Renal cortical epithelial cell (primary cell): ENCODE measurements around the gene CPEB1. TPM values are rescaled to one million over a fixed set of nuclear protein-coding genes. Genes with fewer than 3 reads are reported as not detected.
"Not testable (repeated sequence)": the region's sequence is repeated elsewhere in the genome, so short reads cannot be mapped to it uniquely, and the experiment has no call there.

Experiments used
- DNase-seq: peaks from one replicate; pipeline ENCODE4 v3.0.0-alpha.2; 2011; ENCODE audit warnings: low read depth
- total RNA-seq: library from RNA; depleted of rRNA; stranded (reverse); fragments of >200 nt; gene quantifications from 2 replicates; pipeline ENCODE4 v1.2.3, GENCODE V29; 2014

CPEB1 gene
- total RNA-seq, 1 donor from 2014 or later, result 0.20 TPM

DNA sequence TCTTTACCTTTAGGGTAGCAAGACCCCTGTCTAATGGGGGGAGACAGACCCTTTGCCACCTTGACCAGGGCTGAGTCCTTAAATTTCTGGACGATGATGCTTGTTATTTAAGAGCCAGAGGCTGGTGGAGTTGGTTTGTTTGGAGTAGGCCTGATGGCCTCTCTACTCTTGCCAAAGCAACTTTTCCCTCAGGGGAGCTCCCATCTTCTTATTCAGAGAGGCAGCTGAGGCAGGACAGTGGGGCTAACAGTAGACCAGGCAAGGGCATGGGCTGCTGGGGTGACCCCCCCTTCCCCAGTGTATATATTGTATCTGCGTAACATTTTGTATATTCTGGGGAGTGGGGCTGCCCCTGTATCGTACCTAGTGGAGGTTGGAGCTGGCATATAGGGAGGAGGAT is 117.2 kb downstream of the CPEB1 start:
- no peak for DNase-seq

- not testable (repeated sequence) for DNase-seq
Observed at GRCh38 chr15:82513587-82513986, 133.6 kb downstream of the CPEB1 start.

DNA sequence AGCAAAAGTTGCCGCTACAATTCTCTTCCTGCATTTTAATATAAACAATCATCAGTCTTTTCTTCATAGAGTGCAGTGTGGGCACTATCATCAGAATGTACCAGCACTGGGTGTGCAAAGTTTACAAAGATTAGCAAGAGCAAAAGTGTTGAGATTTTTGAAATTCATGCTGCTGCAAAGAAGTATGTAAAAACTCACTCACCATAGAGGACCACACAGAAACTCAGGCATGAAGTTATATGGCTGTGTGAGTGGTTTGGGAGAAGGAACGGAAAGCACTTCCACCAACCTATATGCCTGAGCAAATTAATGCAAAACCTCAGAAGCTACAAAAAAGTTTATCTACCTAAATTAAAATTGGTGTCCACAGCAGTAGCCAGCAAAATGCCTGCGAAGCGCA is 139.5 kb downstream of the CPEB1 start:
- not testable (repeated sequence) for DNase-seq

GRCh38 chr15:82507087-82507486 is 140.1 kb downstream of the CPEB1 start:
- not testable (repeated sequence) for DNase-seq

DNA sequence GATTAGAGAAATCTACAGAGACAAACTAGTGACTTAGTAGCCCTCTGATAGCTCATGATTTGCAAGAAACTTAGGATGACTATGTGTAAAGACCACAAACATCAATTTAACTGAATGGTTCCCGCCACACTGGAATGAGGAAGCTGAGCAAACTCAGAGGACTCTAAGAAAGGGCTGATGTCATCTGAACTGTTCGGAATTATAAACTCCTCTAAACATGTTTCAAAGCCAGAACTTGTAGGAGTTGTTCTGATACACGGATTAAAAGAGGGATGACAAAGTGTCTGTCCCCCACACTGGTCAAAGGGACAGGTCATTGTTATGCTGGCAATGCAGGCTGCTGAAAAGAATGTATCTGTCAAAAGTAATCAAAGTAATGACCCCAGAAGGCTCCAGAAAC is 141.3 kb downstream of the CPEB1 start:
- not testable (repeated sequence) for DNase-seq

DNA sequence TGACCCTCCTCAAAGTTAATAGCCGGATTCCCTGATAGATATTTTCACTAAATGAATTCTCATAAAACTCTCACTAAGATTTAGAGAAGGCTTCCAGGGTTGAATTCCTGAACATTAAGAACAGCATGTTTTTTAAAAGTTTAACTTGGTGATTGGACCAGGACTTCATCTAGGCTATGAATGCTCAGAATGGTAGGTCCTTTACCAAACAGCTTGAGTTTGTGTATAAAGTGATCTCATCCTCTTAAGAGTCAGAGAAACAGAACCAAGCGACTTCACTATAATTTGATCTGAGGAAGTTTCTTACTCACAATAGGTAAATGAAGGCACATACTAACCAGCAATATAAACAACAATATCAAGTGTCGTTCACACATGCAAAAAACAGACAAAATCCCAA is 143.1 kb downstream of the CPEB1 start:
- not testable (repeated sequence) for DNase-seq

DNA sequence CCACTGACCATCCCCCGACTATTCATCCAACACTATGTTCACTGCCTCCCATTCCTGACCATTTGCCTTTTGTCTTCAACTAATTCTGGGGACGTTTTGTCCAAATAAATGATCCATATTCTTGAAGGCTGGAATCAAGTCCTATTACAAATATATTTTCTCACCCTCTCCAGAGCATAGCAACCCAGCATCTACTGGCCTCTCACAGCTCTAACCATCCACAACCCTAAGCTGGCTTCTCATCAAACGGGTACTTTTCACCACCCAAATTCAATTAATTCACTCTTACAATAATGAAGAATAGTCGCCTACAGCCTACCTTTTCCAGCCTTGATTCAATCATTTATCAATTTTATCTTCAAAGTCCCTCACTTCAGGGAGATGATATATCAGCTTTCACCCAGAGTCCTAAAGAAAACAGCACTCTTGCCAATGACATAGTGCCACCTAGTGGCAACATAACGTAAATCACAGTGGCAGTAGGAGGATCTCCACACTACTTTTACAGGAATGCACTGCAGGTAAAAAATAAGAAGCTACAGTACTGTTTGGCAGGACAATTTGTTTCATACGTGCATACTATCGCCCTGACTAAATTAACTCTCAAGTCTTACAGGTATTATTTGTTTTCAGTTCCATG is 144.3 kb downstream of the CPEB1 start:
- not testable (repeated sequence) for DNase-seq

DNA sequence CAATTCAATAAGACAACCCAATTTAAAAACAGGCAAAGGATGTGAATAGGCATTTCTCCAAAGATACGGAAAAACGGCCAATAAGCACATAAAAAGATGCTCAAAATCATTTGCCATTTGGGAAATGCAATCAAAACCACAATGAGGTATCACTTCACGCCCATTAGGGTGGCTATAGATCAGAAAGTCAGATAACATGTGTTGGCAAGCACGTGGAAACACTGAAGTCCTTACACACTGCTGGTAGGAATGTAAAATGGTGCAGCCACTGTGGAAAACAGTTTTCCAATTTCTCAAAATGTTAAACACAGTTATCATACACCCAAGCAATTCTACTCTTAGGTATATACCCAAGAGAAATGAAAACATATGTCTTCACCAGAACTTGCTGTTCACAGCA is 146.4 kb downstream of the CPEB1 start:
- not testable (repeated sequence) for DNase-seq

- DNase-seq, result not testable (repeated sequence)
Observed at GRCh38 chr15:82497978-82498377, 149.2 kb downstream of the CPEB1 start.

Other genes with a start within 250 kb of the CPEB1 start
- gene GOLGA6L9, start 217.5 kb downstream of the CPEB1 start, total RNA-seq, result 0.69 and 4.6 TPM in 2 replicates
- 661 and 1,315 TPM in 2 replicates for gene RPS17, start 106.9 kb downstream of the CPEB1 start, total RNA-seq
- 0.17 and 1.5 TPM in 2 replicates for gene AP3B2, start 62.5 kb upstream of the CPEB1 start, total RNA-seq
- 0.17 TPM in 1 of 2 replicates, not detected in the other for gene FSD2, start 158.7 kb upstream of the CPEB1 start, total RNA-seq
- gene WHAMM, start 162.3 kb upstream of the CPEB1 start, total RNA-seq, result 9.0 and 12.7 TPM in 2 replicates